ENCODE measurements around the gene ZBTB7B. TPM values are rescaled to one million over a fixed set of nuclear protein-coding genes. Genes with fewer than 3 reads are reported as not detected.

The ZBTB7B gene
- total RNA-seq, 1 donor from 2014 or later: 41.9 TPM

DNA sequence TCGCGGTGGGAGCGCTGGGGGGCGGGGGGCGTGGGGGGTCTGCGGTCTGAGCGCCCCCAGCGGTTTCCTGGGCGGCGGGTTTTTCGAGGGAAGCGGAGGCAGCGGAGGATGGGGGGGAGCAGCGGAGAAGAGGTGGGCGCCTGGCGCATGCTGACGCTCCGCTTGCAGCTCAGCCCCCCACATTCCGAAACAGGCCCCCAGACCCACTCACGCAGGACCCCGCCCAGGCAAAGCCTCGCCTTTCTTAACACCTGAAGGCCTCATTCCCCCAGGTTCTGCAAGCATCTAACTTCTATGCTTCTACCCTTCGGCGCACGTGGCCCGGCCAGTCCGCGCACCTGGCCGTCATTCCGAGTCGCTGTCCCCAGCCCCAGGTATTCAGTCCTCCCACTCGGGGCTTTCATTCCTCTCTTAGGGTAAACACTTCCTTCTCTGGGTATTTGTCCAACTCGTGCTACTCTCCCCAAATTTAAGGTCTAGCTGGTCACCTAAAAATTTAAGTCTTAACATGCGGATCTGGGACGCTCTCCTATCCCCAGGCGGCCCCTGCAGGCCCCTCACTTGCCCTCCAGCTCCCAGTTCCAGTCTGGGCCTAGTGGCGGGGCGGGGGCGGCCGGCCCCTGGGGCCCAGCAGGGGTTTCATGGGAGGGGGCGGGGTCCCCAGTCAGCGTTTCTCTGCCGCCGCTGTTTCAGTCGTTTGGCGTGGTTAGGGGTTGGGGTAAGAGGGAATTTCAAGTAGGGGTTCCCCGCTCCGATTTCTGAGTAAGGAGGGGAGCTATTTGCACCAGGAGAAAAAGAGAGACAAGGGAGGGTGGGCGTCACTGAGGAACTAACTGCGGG lies 2.8 kb upstream of the ZBTB7B start:
- intact Hi-C loops (cut with DNase I): loop anchor here (2.0 kb wide), 4 partner anchors 17 to 441 kb away; partner anchors contain the start of genes CKS1B and UBE2Q1
- DNase-seq (ENCODE audit: low spot score): no peak

- no peak for DNase-seq (ENCODE audit: low spot score)
- intact Hi-C loops (cut with DNase I): loop anchor here (2.0 kb wide), 3 partner anchors 16 to 442 kb away; partner anchors contain the start of genes CKS1B and UBE2Q1
These were observed 2.2 kb upstream of the ZBTB7B start for GRCh38 chr1:155000411-155000725.

DNA sequence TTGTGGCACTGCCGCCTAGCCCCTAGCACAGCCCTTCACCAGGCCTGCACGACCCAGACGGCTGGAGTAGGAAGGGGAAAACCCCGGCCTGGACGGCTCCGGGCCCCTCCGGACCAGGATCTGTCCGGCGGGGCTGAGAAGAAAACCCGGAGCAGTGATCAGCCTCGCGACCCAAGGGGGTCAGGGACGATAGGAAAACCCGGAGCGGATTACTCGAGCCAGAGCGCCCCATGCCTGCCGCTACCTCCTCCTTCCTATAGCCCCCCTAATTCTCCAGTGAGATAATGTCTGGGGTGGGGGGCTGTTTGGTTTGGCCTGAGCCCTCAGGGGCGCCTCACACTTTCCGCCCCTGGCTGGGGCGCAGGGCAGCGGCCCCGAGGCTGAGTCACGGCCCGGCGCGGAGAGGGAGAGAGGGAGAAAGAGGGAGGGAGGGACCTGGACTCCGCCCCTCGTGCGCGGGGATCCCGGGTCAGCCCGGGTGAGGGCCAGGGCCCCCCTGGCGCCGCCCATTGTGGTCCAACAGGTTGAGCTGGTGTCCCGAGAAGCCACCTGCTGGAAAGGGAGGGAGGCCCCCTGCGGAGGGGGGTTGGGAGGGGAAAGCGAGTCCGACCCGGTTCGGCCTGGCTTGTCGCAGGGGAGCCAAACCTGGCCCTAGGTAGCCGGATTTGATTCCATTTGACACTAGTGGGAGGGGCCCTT lies 1.7 kb upstream of the ZBTB7B start:
- intact Hi-C loops (cut with DNase I): loop anchor here (2.0 kb wide), 3 partner anchors 16 to 442 kb away; partner anchors contain the start of genes CKS1B and UBE2Q1
- DNase-seq (ENCODE audit: low spot score): peak; percentile 93

GRCh38 chr1:155001425-155001674 lies 1.3 kb upstream of the ZBTB7B start:
- intact Hi-C loops (cut with DNase I): loop anchor here (2.0 kb wide), 3 partner anchors 15 to 443 kb away; partner anchors contain the start of genes CKS1B and UBE2Q1
- DNase-seq (ENCODE audit: low spot score): no peak

- DNase-seq (ENCODE audit: low spot score): peak; percentile 100
- intact Hi-C loops (cut with DNase I): loop anchor here (2.0 kb wide), 4 partner anchors 15 to 443 kb away; partner anchors contain the start of genes ADAM15, CKS1B and UBE2Q1
These were observed 733 bp upstream of the ZBTB7B start for GRCh38 chr1:155001675-155002463.

DNA sequence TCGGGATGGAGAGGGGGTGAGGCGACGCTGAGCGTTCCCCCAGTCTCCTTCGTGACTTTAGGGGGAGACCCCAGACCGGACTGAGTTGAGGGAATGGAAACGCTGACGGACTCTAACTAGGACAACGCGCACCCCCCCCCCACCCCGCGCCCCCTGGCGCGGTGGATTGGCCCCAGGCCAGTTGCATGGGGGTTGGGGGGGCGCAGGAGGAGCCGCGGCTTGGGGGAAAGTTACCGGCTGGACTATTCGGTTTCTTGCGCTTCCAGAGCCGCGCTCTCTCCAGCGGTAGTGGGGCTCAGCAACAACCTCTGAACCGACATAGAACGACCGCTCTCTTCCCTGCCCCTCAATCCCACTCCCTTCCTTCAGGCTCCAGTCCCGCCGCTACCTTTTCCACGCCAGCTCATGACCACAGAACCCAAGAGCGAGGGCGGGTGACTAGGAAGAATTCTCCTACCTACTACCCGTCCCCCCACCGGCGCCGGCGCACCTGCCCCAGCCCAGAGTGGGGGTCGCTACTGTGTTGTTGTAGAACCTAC lies 694 bp downstream of the ZBTB7B start:
- DNase-seq (ENCODE audit: low spot score): no peak

DNA sequence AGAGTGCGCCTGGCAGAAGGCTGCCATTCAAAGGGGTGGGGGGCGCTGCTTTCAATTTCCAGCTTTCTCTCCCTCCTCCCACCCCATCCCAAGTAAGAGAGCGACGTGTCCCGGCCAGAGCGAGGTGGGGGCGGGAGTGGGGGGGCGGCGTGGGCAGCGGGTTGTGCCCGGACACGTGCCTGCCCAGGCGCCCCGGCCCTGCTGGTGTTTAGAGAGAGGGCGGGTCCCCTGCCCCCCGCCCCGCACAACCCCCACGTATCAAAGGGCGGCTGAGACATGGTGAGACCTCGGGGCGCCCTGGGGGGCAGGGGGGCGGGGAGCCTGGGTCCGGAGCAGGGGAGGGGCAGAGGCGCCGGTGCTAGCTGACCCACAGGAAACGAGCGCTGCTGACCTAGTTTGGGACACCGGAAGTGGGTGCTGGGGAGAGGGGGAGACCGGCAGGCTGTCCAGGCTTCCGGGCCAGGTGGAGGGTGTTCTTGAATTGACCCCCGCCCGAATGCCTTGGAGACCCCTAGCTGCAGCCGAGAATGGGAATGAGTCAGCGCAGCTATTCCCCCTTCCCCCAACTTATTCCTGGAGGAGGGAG lies 1.3 kb downstream of the ZBTB7B start:
- intact Hi-C loops (cut with DNase I): loop anchor here (2.0 kb wide), 1 partner anchor 47 kb away; the partner anchor contains the start of gene ADAM15
- peak; percentile 90 for DNase-seq (ENCODE audit: low spot score)

More for the DNA sequence above, 694 bp downstream of the ZBTB7B start:
- intact Hi-C loops (cut with DNase I): loop anchor here (2.0 kb wide), 1 partner anchor 48 kb away; the partner anchor contains the start of gene ADAM15

- intact Hi-C loops (cut with DNase I): no loop called here
- no peak for DNase-seq (ENCODE audit: low spot score)
These were observed 1.9 kb downstream of the ZBTB7B start for GRCh38 chr1:155004352-155005075.

DNA sequence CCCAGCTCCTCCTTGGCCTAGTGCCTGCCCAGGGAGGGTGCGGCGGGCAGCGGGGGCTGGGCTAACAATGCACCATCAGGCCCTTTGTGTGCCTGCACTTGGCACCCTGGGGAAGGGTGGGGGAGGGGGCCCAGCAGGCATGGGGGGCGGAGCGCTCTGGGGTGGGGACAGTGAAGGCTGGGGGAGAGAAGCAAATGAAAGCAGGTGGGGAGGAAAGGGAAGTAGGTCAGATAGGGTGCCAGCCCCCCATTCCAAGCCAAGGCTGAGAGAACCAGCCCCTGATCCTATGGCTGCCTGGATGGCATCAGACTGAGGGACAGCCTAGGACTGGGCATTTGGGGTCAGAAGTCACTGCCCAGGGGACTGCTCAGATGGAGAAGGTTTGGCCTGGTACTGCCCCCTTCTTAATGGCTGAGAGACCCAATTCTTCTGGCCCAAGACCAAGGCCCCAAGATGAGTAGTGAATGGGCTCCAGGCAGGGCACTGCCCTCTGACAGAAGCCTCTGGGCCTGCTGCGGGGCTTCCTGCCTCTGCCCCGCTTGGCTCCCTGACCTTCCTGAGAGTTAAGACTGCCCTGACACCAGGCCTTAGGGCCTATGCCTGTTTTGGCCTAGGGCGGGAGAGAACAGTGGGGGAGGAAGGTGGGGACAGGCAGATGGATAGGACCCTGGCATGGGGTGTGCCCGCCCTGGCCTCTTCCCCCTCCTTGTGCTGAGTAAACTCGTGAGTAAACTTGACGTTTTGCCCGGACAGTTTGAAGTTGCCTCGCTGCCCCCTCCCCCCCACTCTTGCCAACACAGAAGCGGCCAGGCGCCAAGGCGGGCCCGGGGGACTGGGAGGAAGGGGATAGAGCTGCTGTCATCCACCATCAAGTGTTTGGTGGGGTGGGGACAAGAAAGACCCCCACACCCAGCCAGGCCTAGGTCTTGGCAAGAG lies 2.7 kb downstream of the ZBTB7B start:
- peak; percentile 89 for DNase-seq (ENCODE audit: low spot score)
- intact Hi-C loops (cut with DNase I): no loop called here

- DNase-seq (ENCODE audit: low spot score): no peak
- intact Hi-C loops (cut with DNase I): no loop called here
These were observed 4.0 kb downstream of the ZBTB7B start for GRCh38 chr1:155006601-155007101.

GRCh38 chr1:155007251-155007828 lies 4.7 kb downstream of the ZBTB7B start:
- DNase-seq (ENCODE audit: low spot score): peak; percentile 86
- intact Hi-C loops (cut with DNase I): no loop called here

DNA sequence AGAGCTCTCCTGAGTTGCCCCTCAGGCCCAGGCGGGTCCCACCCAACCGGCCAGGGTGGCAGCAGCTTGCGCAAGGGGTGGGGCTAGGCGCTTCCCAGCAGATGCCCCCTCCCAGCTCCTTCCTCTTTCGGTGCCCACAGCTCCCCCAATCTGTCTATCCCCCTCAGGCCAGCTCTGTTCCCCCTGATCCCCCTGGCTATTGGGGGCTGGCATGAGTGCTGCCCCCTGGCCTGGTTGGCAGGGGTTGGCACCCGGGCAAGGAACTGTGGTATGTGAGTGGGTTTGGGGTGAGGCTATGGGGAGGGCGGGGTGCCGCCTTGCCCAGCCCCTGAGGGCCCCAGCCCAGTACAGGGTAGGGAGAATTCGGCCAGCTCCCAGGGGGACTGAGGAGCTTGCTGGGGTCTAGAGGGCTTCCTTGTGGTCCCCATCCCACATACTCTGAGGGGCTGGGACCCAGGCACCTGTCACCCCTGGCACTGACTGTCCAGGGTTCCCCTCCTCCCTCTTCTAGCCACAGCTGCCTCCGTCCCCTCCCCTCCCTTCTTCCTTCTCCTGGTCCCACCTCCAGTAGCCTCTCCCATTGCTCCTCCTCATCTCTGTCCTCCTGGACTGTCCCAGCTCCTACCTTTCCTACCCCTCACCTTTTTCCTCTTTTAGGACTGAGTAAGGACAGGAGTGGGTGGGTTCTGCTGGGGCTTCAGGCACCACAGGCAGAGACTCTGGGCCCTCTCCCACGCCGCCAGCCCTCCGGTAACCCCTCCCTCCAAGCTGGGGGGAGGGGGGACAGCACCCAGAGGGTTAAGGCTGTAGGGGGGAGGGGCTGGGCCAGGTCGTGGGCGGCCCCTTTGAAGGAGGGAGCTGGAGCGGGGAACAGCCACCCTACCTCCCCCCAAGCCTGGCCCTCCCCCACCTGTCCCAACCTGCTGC lies 5.7 kb downstream of the ZBTB7B start:
- no peak for DNase-seq (ENCODE audit: low spot score)
- intact Hi-C loops (cut with DNase I): no loop called here

DNA sequence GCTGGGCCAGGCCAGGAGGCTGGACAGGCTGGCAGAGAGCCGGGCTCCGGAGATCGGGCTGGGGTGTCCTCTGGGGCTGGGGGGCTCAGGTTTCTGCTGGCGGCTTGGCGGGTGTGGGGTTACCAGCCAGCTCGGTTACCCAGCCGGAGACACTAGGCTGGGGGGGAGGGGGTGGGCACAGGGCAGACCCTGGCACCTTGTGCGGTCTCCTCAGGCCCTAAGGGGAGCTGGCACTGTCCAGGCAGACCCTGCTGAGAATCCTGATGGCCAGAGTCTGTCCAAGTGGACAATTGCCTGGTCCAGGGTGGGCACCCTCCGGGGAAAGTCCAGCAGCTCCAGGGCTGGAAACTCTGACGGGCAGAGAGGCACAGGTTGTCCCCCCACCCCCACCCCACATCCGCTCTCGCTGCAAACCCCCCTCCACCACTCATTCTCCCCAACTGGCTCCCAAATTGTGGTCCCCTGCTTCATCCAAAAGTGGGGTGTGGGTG lies 6.7 kb downstream of the ZBTB7B start:
- intact Hi-C loops (cut with DNase I): no loop called here
- no peak for DNase-seq (ENCODE audit: low spot score)

- intact Hi-C loops (cut with DNase I): no loop called here
- no peak for DNase-seq (ENCODE audit: low spot score)
These were observed 7.1 kb downstream of the ZBTB7B start for GRCh38 chr1:155009742-155010141.

DNA sequence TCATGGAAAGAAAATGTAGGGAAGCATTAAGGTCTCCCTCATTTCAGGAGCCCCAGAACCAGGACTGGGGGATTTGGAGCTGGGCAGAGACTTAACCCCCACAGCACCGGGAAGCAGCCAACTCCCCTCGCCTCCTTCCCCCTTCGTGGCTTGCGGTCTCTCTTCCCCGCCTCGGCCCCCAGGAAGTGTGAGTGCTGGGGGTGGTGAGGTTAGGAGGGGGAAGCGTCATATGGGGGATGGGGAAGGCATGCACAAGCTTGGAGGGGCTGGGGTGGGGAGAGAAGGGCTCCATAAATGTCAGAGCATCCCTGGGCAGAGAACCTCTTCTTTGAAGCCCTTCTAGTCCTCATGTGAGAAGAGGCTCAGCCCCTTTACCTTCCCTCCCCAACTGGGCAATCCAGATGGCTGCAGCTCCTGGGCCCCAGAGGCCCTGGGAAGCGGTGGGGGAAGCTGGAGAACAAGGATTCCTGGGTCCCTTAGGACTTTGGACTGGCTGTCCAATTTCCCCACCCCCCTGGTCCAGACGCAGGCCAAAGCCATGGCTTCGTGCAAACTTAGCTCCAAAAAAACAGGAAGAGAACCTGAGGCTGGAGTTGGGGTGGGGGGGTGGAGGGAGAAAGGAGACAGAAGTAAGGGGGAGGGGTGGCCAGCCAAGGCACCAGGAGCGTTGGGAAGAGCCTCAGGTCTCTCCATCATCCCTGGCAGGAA lies 7.8 kb downstream of the ZBTB7B start:
- no peak for DNase-seq (ENCODE audit: low spot score)
- intact Hi-C loops (cut with DNase I): no loop called here

Data from cardiac septum (tissue), 1 donor.